Measurements from ENCODE around the gene CCDC194.

CCDC194 gene, protein sequence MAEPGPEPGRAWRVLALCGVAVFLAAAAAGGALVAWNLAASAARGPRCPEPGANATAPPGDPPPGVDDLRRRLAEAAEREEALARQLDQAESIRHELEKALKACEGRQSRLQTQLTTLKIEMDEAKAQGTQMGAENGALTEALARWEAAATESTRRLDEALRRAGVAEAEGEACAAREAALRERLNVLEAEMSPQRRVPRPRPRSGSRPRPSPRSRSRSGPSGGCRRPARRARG

GRCh38 chr19:17393914-17394313, at the start of gene CCDC194:
CCDC194 (minus strand) TSS chr19:17394196; CDS start chr19:17394158, 38 bp downstream.
- no peak for DNase-seq (ENCODE audit: low read depth, low spot score)

- DNase-seq (ENCODE audit: low read depth, low spot score), result no peak
These were observed 47.4 kb upstream of the CCDC194 start for GRCh38 chr19:17441241-17442021.

- DNase-seq (ENCODE audit: low read depth, low spot score), result no peak
These were observed 42.9 kb upstream of the CCDC194 start for GRCh38 chr19:17436874-17437267.

- no peak for DNase-seq (ENCODE audit: low read depth, low spot score)
These were observed 42.3 kb upstream of the CCDC194 start for GRCh38 chr19:17436094-17436873.

DNA sequence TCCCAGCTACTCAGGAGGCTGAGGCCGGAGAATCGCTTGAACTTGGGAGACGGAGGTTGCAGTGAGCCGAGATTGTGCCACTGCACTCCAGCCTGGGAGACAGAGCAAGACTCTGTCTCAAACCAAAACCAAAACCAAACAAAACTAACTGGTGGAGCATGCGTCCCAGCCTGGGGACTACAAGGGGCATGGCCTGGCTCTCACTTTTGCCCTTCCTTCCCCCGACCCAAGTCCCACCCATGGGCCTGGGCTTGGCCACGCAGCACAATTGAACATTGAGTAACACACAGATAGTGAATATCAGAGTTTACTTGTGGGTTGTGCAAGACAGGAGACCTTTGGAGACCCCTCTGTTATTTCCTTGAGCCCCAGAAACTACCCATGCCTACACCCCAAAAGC, 41.2 kb upstream of the CCDC194 start:
- no peak for DNase-seq (ENCODE audit: low read depth, low spot score)

DNA sequence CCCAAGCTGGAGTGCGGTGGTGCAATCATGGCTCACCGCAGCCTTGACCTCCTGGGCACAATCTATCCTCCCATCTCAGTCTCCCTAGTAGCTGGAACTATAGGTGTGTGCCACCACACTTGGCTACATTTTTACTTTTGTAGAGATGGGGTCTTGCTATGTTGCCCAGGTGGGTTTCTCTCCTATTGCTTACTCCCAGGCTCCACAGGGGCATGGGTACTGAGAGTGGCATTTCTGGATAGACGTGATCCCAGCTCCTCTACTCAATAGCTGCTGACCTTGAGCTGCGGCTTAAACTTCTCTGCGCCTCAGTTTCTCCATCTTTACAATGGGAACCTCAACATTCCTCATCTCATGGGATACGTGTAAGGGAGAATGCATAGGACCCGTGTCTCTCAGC, 37.4 kb upstream of the CCDC194 start:
- DNase-seq (ENCODE audit: low read depth, low spot score), result no peak

DNA sequence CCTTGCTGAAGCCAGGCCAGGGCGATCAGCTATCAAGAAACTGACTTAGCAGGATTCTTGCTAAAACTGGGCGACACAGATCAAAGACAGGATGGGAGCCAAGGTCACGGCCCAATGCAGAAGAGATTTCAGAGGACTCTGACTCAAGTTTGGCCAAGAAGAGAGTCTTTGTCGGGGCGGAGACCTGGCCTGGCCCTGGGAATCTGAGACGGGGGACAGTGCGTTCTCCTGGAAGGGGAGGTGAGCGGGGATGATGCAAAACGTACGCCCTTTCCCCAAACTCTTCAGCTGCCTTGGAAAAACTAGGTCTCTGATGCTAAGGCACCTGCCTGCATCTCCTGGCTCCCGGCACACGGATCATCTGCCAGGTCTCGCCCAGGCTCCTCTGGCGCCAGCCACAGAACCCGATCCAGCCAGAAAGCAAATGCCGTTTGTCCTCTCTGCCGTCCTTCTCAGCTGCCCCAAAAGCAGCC, 35.7 kb upstream of the CCDC194 start:
- no peak for DNase-seq (ENCODE audit: low read depth, low spot score)

- no peak for DNase-seq (ENCODE audit: low read depth, low spot score)
These were observed 30.9 kb upstream of the CCDC194 start for GRCh38 chr19:17424743-17425365.

- no peak for DNase-seq (ENCODE audit: low read depth, low spot score)
These were observed 29.6 kb upstream of the CCDC194 start for GRCh38 chr19:17423429-17424208.

DNA sequence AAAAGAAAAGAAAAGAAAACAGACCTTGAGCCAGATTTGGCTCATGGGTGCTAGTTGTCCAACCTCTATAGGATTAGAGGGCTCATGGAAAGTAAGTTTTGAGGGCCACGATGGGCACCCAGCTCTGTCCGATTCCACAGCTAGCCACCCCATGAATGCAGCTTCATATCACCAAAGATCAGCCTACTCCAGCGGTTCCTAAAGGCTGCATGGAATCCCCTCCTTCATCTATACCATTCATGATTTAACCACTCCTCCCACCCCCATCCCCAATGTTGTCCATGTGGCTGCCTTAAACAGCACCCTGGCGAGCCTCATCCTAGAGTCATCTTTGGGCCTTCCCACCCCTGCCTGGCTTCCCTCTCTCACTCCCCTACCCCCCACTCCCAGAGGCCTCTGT, 27.9 kb upstream of the CCDC194 start:
- no peak for DNase-seq (ENCODE audit: low read depth, low spot score)

GRCh38 chr19:17420475-17420924, 26.5 kb upstream of the CCDC194 start:
- DNase-seq (ENCODE audit: low read depth, low spot score), result no peak

GRCh38 chr19:17419621-17420474, 25.9 kb upstream of the CCDC194 start, which contains the start of gene MVB12A:
MVB12A (plus strand) TSS chr19:17420047; CDS start chr19:17420136, 89 bp downstream.
- DNase-seq (ENCODE audit: low read depth, low spot score), result peak; percentile 99

DNA sequence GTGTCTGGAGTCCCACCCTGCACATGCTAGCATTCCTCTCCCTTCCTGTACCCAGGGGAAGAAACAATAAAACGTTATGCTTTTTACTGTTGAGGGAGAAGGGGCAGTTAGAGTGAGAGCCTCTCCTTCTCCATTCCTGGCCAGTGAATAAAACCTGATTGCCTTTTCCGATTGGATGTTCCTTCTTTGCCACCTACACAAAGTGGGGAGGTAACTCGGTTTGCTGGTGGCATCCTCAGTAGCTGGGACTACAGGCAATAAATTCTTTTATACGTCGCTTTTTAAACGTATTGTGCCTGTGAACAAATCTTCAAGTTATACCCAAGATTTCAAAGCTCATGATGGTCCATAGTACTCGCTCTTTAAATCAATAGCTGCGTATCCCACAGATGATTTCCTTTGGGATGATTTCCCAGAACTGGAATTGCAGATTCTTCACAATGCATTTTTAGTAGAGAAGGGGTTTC, 25.2 kb upstream of the CCDC194 start:
- no peak for DNase-seq (ENCODE audit: low read depth, low spot score)

DNA sequence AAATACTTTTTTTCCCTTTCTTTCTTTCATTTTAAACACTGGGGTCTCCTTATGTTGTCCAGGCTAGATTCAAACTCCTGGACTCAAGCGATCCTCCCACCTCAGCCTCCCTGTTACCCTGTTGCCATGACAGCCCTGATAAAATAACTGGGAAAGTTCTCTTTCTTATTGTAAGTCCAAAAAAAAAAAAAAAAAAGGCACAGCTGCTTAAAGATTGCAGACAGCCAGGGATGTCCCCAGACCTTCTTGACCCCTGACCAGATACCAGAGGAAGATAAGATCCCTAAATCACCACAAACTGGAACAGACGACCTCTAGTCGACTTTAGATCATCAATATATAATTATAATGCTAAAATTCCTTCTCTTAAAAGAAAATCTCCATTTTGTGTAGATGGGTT, 24.7 kb upstream of the CCDC194 start:
- no peak for DNase-seq (ENCODE audit: low read depth, low spot score)

DNA sequence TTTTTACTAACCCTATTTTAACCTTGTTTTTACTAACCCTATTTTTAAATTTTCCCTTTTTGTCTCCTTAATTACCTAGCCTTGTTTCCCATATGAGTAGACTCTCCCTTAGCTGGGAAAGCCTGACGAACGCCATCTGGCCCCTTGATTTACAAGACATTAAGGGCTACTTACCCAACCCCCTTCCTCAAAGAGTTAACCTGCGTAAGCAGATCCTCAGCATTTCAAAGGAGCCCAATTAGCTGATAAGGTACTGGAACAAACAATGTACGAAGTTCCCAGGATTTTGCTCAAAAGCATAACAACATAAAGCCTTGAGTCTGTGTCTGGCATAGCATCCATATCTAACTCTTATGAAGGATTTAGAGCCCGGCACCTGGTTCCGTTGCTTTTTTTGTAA, 21.1 kb upstream of the CCDC194 start:
- DNase-seq (ENCODE audit: low read depth, low spot score), result no peak

- no peak for DNase-seq (ENCODE audit: low read depth, low spot score)
These were observed 20.1 kb upstream of the CCDC194 start for GRCh38 chr19:17414097-17414496.

- DNase-seq (ENCODE audit: low read depth, low spot score), result no peak
These were observed 17.8 kb upstream of the CCDC194 start for GRCh38 chr19:17411801-17412200.

GRCh38 chr19:17409990-17410389, 16.0 kb upstream of the CCDC194 start:
- DNase-seq (ENCODE audit: low read depth, low spot score), result no peak

- no peak for DNase-seq (ENCODE audit: low read depth, low spot score)
These were observed 12.8 kb upstream of the CCDC194 start for GRCh38 chr19:17406887-17407196.

All from brain pericyte (primary cell).